Measurements from ENCODE around the gene HECW1.

Gene HECW1

DNA sequence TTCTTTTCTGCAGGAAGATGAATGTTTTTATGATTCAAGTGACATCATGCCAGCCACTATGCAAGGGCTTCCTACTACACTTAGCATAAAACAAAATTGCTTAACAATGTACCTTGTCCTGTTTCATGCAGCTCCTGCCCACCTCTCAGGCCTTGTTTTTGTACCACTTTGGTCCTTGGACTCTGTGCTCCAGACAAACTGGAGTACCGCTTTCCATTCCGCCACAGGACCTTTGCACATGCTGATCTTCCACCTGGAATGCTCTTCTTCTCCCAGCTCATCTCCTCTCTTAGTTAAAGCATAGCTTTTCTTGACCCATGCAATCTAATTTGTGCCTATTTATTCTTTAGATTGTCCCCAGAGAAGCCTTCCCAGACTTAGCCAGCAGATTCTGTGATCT is 393.0 kb downstream of the HECW1 start:
- no peak for DNase-seq (ENCODE audit: low read depth)

DNA sequence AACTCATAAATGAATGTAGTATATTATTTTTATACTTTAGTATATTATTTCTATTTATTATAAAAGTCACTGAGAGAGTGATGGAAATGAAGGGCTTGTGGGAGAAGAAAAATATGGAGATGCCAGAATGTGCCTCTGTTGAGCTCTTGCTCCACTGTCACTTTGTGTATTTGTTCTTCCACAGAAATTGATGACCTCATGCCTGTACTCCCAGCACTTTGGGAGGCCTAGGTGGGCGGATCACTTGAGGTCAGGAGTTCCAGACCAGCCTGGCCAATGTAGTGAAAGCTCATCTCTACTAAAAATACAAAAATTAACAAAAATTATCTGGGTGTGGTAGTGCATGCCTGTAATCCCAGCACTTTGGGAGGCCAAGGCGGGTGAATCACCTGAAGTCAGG is 394.0 kb downstream of the HECW1 start:
- DNase-seq (ENCODE audit: low read depth), result no peak

DNA sequence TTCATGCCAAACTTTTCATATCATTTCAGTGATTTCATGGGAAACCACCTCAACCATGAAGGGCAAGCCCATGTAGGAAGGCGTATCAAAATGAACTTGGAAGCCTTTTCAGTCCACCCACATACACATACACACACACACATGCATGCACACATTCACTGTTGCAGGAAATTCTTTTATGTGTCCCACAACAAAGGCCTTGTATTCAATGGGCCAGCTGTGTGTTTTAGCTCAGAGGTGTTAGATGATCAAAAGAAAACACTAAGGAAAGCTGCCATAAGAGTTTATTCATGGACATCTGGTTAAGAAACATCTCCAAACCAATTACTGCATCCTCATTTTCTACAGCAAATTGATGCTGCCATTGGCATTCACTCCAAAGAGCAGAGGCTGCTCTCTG is 396.0 kb downstream of the HECW1 start:
- DNase-seq (ENCODE audit: low read depth), result no peak

DNA sequence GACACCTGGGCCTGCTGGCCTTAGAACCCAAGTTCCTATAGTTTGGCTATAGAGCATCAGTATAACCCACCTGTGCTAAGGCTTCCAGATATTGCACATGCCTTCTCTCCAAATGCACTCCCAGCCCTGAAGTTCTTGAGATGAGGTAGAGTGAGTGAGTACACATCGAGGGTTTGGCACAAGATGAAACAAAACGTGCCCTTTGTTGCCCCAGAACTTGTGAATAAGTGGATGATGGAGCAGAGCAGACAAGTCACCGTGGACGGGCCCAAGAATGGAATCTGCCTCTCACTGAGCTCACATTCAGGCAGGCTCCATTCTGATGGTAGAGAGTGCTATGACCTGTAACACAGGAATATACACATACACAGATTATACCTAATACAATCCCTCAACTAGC is 397.5 kb downstream of the HECW1 start:
- DNase-seq (ENCODE audit: low read depth), result no peak

DNA sequence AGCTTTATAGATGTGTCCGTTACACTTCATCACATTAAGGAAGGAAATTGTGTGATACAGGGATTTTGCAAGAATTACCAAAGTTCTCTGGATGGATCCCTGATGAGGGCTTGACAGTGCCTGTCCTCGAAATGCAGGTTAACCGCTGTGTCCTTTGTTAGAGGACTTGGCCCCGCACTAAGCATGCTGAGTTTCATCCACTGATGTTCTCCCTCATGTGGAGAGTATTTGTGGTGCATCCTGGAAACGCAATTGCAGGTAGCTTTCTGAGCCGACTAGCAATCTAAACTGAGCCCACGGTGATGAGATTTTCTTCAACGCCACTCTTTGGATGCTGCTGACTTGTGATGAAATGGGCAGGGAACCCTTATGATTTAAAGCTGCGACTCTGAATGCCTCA is 398.6 kb downstream of the HECW1 start:
- DNase-seq (ENCODE audit: low read depth), result no peak

DNA sequence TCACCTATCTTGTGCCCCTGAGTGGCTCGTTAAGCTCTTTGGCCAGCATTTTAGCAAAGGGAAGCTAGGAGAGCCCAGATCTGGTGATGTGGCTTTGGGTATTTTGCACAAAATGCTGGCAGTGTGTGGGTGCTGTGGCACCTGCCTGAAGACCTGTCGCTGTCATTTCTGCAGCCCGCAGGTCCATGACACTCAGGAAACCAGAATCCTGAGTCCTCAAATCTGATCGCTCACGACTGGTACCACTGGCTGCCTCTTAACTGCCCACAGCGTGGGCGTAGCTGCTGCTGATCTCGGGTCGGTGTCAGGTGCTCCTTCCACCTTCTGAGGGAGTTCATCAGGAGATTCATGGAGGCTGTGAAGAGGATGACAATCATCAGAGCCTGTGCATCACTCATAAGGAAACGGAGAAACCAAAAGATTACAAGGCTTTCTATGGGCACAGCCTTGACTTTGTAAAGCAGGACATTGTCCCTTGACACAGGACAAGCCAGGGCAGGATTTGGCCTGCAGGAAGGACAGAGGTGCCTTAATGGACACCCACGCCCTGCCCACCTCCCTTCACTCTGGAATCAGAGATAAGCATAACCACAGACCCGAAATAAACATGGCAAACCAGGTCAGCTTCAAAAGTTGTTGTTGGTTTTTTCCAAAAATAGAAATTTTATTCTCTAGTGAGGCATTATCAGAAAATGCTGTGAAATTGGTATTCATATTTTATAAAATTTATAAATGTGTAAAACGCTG is 399.5 kb downstream of the HECW1 start:
- DNase-seq (ENCODE audit: low read depth), result no peak

DNA sequence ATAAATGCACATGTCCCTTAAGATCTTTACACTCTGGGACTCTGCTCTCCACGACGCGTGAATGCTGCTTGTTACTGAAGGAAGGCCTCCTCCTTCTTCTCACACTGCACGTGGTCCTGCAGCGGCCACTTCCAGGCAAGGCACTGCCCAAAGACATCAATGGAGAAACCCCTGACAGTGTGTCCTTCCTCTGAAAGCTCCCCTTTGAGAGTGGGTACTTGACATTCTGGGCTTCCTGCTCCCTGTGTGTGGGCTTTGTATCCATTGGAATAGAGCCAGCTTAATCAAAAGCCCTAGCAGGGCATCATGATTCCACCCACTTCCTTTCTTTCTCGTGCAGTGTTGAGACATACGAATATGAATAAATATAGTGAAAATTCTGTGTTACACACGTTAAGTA is 400.8 kb downstream of the HECW1 start:
- no peak for DNase-seq (ENCODE audit: low read depth)

DNA sequence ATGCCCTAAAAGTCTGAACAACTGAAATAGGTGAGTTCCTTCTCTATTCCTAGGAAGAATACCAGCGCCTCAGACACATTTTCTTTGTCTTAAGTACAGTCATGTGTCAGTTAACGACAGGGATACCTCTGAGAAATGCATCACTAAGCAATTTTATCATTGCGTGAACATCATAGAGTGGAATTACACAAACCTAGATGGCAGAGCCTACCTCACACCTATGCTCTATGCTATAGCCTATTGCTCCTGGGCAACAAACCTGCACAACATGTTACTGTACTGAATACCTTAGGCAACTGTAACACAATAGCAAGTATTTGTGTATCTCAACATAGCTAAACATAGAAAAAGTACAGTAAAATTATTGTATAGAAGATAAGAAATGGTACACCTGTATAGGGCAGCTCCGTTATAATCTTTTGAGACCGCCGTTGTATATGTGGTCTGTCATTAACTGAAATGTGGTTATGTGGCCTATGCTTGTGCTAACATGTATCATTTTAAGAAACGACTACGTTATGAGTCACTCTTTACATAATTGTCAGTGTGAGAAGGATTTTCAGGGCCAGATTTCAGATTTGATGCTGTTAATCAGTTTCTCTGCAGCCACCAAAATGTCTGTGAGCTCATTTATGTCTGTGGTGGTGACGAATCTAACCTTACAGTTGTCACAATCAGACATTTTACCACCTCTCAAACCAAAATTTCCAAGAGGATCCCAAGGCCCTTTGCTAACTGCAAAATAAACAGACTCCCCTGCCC is 404.3 kb downstream of the HECW1 start:
- peak; percentile 18 for DNase-seq (ENCODE audit: low read depth)

DNA sequence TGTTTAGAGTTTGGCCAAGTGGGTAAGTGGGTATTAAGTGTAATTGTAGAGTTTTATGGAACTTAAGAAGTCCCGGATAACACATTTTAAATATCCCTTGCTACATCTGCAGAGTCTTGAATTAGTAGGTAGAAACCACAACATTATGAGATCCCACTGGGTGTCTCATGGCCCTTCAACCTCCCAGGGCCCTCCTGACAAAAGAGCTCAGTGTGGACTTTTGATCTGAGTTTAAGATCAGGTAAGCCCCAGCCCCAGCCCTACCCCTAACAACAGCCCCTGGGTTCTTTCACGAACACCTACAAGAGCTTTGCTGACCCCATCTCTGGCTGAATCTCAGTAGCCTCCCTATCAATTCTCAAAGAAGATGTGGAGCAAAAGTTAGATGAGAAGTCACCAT is 405.0 kb downstream of the HECW1 start:
- no peak for DNase-seq (ENCODE audit: low read depth)

DNA sequence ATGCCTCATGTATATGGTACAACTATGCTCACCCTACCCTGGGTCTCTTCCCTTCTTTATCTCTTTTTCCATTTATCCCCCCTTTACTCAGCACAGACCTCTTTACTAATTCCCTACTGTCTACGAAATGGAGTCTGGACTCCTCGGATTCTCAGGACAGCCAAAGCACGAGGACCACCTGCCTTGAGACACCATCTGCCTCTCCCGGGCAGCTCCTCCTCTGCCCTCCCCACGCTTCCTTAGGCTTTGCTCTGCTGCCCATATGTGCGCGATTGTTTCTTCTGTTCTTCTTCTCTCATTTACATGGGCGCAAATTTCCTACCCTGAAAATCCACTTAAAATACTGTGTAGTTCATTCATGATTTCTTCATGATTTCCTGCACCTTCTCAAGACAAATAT is 407.8 kb downstream of the HECW1 start:
- no peak for DNase-seq (ENCODE audit: low read depth)

DNA sequence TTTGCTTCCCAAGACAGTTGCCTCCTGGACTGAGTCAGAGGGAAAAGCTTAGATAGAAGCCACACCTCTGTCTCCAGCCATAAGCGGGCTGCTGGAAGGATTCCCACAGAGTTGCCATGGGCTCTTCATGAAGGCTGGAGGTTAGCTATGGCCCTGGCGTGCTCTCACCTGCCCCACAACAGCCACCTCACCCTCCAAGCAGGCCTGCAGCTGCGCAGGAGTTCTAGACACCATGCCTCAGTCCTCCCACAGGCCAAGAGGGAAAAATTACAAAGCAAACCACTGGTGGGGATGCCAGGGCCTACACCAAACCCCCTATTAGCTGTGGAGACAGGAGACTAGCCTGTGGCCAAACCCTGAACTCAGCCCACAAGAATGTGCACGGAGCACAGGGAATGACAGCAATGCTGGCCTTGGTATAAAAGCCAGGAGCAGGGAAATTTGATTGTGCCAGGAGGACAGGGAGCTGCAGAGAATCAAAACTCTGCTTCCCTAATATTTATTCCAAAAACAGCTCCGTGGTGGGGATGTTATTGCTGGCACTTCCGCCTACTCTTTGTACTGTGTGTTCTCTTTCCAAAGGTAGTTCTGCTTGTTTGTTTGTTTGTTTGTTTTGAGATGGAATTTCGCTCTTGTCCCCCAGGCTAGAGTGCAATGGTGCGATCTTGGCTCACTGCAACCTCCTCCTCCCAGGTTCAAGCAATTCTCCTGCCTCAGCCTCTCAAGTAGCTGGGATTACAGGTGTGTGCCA is 410.1 kb downstream of the HECW1 start:
- DNase-seq (ENCODE audit: low read depth), result peak; percentile 52

DNA sequence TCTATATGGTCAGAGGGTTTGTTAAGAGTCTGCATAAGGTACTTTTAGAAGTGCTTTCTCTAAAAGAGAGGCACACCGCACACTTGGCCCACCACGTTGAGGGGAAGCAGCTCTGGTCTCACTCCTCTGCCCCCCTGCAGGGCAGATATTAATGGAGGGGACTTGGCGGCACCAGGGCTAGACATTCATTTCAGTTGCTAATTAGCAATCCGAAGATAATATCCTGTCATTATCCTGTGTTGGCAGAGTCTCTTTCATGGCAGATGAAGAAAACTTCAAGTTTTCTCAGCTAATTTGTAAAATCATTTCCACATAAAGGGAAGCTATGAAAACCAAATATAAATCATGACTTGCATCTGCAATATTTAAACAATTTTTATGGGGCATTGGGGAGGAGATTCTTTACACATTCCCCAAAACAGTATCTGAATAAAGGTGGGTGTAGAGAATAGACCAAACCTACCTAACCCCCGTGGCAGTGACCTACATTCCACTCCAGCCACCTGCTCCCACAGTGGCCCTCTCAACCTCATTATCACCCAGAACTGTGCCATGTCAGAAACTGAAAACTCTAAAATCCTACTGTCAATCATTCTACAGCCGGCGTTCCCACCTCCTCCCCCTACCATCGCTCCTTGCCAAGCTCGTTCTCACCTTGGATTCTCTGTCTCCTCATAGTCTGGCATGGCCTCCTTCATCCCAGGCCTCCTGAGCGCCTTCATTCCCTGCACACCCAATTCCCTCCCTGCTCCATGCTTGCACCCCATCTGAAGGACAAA is 416.3 kb downstream of the HECW1 start:
- DNase-seq (ENCODE audit: low read depth), result no peak

DNA sequence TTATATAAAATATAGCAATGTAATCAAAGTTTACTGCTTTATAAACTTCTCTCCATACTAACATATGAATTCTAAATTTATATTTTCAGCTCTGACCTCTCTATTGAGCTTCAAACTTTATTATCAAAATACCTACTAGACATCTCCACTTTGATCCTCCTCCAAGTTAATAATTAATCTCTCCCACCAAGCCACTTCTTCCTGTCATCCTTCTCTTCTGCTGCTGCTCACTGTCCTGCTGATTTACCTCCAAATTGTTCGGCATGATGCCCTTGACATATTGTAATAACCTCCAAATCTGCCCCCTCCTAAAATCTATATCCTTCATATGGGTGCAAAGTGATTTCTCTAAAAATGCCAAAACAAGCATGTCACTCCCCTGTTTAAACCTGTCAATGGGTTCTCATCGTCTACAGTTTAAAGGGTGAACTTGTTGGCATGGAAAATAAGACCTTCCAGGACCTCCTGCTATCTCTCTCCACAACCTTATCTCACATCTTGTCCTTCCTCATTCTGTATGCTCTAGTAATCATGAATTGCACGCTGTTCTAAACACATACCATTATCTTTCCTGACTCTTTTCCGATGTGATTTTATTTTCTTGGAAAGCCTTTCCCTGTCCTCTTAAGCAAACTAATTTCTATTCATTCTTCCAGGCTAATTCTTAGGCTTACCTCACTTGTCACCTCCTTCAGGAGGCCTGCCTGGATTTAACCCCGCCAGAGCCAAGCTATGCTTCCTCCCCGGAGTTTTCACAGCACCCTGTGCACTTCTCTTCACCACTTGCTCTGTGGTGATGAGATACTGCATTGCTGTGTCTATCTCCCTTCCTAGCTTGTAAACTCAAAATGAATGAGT is 418.3 kb downstream of the HECW1 start:
- DNase-seq (ENCODE audit: low read depth), result no peak

DNA sequence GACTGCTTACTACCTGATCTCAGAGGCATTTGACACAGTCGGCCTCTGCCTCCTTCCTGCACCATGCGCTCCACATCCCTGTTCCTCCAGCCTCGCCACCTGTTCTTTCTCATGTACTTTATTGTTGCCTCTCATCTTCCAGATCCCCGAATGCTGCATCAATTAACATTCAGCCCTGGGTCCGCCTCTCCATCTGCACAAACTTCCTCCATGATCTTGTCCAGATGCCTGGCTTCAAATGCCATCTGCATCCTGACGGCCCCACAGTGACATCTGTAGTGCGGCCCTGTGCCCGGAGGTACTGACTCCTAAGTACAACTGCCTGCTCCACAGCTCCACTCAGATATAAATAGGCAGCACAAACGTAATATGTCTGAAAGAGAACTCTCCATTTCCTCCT is 419.3 kb downstream of the HECW1 start:
- no peak for DNase-seq (ENCODE audit: low read depth)

DNA sequence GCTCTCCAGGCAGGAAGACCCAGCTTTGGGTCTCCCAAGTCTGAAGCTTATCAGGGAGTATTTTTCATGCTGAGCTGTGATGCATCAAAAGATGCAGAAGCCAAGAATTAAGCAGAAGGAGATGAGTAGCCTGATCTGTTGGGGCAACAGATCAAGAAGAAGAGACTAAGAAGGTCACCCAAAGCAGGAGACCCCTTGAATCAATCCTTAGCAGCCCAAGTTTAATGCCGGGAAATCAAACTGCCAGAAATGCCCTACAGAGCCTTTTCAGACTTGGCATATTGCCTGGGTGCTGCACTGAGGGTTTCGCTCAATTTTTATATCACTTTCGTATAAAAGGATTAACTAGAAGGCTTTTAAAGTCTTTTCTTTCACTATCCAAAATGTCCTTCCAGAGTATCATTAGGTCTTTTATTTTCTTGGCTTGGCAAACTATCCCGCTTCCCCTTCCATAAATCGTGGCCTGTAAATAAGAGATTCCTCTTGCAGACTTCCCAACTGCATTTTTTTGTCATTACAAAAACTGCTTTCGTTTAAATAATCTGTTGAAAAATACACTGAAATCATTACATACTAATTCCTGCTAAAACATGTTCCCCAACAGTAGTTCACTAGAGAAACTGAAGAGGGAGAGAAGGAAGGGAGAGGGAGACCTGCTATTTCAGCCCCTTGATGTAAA is 421.5 kb downstream of the HECW1 start:
- DNase-seq (ENCODE audit: low read depth), result peak; percentile 48

DNA sequence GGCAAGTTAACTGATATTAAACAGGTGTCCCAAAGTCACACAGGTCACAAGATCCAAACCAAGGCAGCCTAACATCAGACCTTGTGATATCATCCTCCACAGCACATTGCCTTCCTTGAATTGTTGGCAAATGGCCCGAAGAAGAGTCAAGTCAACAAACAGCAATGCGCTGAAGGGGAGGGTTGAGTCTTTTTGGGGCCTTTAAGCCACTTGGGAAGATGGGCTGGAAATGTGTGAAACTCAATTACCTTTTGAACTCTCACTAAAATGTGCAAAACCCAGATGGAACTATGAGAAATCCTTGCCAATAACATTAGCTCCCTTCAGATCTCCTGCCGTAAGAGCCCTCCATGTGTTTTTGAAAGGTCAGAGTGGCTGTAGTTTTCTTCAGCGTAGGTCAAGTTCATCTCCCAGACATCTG is 422.6 kb downstream of the HECW1 start:
- DNase-seq (ENCODE audit: low read depth), result peak; percentile 90

DNA sequence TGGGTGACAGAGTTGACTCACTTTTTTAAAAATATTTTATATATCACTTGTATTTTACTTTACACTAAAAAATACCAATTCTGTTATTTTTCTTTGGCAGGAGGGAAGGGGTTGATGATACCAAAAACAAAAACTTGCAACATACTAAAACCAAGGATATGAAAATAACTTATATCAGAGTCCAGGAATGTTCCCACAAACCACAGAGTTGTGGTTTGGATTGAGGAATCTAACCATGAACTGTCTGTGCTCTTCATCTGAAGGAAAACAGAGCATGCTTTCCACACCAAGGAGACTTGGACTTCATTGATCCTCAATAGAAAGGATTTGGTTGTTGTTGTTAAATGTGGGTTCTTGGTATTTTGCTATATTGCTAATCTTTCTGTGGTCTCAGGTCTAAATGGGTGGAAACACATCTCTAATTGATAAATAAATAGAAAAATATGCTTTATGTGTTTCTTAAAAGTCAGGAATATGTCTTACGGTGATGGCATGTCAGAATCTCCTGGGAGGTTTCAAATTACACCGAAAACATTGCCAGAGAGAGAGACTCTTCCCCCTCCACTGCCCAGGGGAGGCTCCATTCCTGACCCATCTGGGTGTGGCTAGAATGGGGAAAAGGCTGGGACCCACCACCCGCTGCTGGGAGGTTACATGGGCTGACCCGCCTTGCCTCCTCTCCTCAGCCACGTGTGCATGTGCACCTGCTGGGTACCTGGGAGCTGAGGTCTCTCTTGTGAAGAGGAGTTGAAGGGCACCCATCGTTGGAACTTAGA is 423.6 kb downstream of the HECW1 start:
- peak; percentile 97 for DNase-seq (ENCODE audit: low read depth)

DNA sequence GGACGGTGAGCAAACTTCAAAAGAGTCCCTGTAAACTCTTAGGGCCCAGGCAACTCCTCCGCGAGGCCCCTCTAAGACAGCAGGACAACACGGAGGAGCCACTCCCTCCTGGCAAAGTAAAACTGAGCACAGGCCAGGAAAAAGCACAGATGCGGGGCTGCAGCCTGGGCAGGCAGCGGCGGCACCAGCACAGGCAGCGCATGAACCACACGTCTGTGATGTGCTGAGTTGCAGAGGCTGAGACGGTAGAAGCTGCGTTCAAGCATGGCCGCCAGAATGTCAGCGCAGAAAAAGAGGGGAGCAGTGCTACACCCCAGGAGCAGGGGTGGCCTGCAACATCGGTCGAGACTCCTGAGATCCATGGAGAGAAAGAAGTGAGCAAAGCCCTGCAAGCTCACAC is 424.3 kb downstream of the HECW1 start:
- no peak for DNase-seq (ENCODE audit: low read depth)

DNA sequence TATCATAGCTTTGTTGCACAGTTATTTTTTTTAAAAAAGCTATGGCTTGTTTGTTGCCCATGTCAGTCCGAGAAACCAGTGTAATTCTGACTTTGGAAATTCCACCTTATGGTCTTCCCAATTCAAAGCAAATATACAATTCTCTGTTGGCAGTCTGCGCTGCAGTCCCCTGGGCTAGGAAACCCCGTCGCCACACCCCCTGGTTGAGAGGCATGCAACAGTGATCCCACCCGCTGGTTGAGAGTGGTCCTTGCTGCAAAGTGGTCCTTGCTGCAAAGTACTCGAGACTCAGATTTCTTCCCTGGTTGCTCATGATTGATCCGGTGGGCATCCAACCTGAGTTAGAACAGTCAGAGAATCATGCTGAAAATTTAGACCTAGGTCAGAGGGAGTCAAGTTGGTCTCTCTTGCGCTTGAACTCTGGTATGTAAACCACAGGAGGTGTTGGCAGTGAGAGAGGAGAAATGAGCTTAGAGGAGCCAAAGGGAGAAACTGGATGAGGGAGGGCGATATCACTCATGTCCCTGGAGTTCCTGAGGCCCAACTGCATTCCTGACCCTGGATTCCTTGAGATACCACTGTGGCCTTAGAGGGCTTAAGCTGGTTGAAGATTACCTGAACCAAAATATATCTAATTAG is 425.4 kb downstream of the HECW1 start:
- peak; percentile 43 for DNase-seq (ENCODE audit: low read depth)
